Activated T-helper 1 cell treated with anti-CD3 and anti-CD28 coated beads, Interleukin-12 subunit alpha, Interleukin-12 subunit beta, Interleukin-2, Interleukin-4 antibody, amounts not matched to agents 30 ng/mL and 10 ng/mL and 1 ng/mL, durations not matched to agents 14 hours and 24 hours and 36 hours (primary cell): ENCODE measurements around the gene BAMBI. TPM values are rescaled to one million over a fixed set of nuclear protein-coding genes. Genes with fewer than 3 reads are reported as not detected.
A peak's percentile ranks its signal among the peaks of the same experiment; 100 is the strongest.

Source experiments
- DNase-seq: peaks from one replicate; pipeline ENCODE4 v3.0.0; 2021; ENCODE audit warnings: low spot score
- H3K27ac Mint-ChIP-seq: one replicate; pipeline ENCODE4 v1.8.0; 2021; ENCODE audit warnings: mild to moderate bottlenecking, mixed read lengths
- H3K27me3 Mint-ChIP-seq: one replicate; pipeline ENCODE4 v1.8.0; 2022; ENCODE audit warnings: mild to moderate bottlenecking, moderate library complexity, mixed read lengths; ENCODE audit not compliant: insufficient read depth
- H3K36me3 Mint-ChIP-seq: one replicate; pipeline ENCODE4 v1.8.0; 2021; ENCODE audit warnings: low read depth, mixed read lengths
- H3K4me1 Mint-ChIP-seq: one replicate; pipeline ENCODE4 v1.8.0; 2021; ENCODE audit warnings: low read depth, mixed read lengths
- H3K4me3 Mint-ChIP-seq: one replicate; pipeline ENCODE4 v1.8.0; 2021; ENCODE audit warnings: mild to moderate bottlenecking, moderate library complexity, mixed read lengths
- H3K9me3 Mint-ChIP-seq: one replicate; pipeline ENCODE4 v1.8.0; 2021; ENCODE audit warnings: mixed read lengths
- intact Hi-C: fragments of 100-400 bp; cut with micrococcal nuclease; formaldehyde crosslinking; loops from one replicate; pipeline ENCODE4 v1.15.1; 2024
- total RNA-seq: library from RNA; stranded (reverse); gene quantifications from 2 replicates; pipeline ENCODE4 v1.2.3, GENCODE V29; 2022

BAMBI gene
- total RNA-seq, 1 donor from 2014 or later, result 0.23 TPM

DNA sequence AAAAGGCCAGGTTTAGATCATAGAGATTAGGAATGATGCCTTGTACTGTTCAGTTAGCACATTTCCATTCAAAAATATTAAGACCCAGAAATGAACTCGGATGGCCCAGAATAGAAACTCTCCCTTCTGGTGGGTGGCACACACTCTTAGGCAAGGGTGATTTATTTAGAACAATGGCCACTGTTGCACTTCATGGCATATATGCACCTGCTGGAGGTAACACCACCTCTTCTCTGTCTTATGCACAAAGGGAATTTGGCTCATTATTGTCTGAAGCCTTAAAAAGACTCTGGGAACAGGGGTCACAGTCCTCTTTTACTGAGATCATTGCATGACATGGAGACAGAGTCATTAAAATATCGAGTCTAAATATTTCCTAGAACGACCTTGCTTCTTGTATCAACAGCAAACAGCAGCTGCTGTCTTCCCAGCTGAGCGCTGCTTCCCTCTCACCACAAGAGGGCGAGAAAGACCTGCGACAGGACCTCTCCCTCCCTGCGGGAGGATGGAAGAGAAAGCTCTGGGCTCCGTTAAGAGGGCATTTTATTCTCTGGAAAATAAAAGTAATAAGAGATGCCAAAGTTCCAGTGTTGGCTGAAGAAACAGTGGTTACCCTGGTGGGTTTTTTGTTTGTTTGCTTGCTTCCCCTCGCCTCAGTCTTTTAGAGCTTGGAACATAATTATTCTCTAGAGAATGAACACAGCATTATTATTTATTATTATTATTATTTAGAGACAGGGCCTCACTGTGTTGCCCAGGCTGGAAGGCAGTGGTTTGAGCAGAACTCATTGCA lies 13.5 kb upstream of the BAMBI start:
- no peak overlapping the region for H3K27ac Mint-ChIP-seq
- intact Hi-C loops, result loop anchor here (1.0 to 10.0 kb wide), 6 partner anchors 35 to 729 kb away; no protein-coding TSS in a partner anchor
- peak; percentile 44 for DNase-seq
- H3K27me3 Mint-ChIP-seq, result peaks cover 39% of the 10 kb centered on the region
- H3K4me1 Mint-ChIP-seq, result peaks cover 8% of the 10 kb centered on the region
- no peaks in the 10 kb centered on the region for H3K9me3 Mint-ChIP-seq
- no peaks in the 10 kb centered on the region for H3K36me3 Mint-ChIP-seq
- H3K4me3 Mint-ChIP-seq, result no peak overlapping the region

- no peaks in the 10 kb centered on the region for H3K9me3 Mint-ChIP-seq
- H3K27me3 Mint-ChIP-seq, result peaks cover 45% of the 10 kb centered on the region
- intact Hi-C loops, result loop anchor here (1.0 to 10.0 kb wide), 5 partner anchors 223 to 728 kb away; no protein-coding TSS in a partner anchor
- peaks cover 14% of the 10 kb centered on the region for H3K4me1 Mint-ChIP-seq
- H3K27ac Mint-ChIP-seq, result no peak overlapping the region
- DNase-seq, result no peak
- no peak overlapping the region for H3K4me3 Mint-ChIP-seq
- no peaks in the 10 kb centered on the region for H3K36me3 Mint-ChIP-seq
Observed at GRCh38 chr10:28664369-28664740, 13.0 kb upstream of the BAMBI start.

DNA sequence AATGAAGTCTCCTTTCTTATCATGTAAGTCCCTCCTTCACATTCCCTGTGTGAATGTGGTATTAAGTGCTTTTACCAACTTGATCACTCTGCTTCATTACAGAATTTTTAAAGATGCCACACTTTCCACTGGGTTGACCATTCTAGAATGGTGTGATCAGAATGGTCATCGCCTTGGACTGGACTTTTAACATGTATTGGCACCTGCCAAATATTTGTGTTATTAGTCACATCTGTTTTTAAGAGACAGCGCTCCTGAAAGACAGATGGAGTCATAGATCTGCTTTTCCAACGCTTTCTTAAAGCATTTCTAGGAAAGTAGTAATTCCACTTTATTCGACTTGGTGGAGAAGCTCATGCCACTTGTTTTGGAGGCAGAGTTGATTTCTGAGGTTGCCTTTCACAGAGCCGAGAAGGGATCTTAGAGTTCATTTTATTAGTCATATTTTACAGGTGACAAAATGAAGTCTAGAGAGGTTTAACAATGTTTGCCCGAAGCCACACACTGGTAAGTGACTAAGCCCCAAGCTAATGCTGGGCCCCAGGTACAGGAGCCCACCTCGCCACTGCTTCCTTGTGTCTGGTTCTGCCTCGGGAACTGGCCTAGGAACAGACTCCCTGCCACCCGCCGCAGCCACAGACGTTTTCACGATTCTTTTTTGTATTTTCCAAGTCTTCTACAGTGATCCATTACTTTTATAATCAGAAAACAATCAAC lies 10.4 kb upstream of the BAMBI start:
- intact Hi-C loops, result loop anchor here (10.0 kb wide), 1 partner anchor 468 kb away; no protein-coding TSS in a partner anchor
- H3K9me3 Mint-ChIP-seq, result no peaks in the 10 kb centered on the region
- no peak for DNase-seq

DNA sequence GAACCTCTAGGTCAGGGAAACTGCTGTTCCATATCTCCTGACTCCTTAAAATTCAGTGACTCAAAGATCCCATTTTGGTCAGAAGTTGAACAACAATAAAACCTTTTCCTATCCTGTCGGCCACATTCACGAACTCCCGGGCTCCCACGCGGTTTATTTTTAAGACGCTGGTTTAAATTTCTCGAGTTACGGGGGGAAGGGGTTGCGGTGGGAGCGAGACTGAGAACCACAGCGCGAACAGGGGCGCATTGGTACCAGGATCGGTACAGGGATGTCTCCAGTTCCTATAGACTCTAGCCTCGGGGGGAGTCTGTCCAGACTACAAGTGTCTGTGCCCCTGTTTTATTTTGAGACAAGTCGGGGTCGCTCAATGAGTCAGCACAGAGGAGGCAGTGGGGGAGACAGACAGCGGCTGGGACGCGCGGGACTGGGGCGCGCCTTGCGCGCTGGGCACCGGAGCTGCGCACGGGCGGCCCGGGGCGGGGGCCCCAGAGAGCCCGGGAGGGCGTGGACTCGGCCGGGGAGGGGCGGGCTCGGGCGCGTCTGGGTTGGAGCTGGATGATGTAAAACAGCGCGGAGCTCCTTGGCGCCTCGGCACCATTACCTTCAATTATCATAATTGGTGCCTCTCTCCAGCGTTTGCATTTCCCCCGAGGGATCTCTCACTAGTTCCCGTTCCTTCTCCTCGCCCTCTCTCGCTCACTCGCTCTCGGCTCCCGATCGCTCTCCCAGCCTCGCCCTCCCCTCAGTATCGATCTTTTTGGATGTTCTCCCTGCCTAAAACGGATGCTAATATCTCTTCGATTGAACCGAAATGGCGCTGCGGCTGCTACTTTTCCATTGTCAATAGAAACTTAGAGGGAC lies 8.7 kb upstream of the BAMBI start:
- Mint-ChIP-seq H3K9me3 (no peaks in the 10 kb centered on the region), H3K4me1 (peaks cover 16% of the 10 kb centered on the region), H3K27me3 (peaks cover 67% of the 10 kb centered on the region)

More for the DNA sequence above, 10.4 kb upstream of the BAMBI start:
- no peak overlapping the region for H3K4me3 Mint-ChIP-seq
- H3K4me1 Mint-ChIP-seq, result peaks cover 16% of the 10 kb centered on the region
- peaks cover 55% of the 10 kb centered on the region for H3K27me3 Mint-ChIP-seq
- no peaks in the 10 kb centered on the region for H3K36me3 Mint-ChIP-seq
- no peak overlapping the region for H3K27ac Mint-ChIP-seq

DNA sequence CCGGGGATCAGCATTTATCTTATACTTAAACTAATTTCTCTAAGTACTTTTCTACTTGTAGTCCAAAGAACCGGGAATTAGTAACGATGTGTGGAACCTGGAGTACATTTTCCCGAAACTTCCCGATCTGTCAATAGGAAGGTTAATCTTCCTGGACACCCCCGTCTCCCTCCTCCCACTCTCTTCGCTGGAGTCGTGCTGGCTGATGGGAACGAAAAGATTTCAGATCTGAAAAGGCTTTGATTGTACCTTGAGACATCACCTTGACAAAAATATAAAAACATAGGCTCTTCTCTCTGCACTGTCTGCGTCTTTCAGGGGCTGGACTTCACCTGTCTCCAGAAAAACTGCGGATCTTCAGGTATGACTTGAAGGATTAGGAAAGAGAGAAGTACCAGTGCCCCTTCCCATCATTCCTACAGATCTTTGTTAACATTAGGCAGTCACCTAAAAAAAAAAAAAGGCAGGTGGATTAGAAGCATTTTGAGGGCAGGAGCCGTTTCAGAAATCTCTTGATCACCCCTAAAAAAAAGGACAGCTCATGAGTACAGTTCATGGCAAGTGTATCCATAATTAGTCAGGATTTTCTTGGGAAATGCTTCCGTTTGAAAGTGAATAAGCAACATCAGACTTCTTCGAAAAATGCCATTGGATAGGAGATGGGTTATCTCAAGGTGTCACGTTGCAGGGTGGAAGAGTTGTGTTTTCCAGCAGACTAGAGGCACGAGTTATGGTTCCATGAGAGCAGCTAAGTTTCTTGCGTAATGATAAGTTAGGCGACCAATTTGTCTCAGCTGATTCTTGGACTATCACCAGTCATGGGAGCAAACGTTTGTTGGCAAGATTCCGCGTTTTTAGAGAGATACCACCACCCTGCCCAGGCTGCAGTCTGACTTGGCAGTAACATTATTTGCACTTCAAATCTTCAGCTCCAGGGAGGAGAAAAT lies 7.8 kb upstream of the BAMBI start:
- DNase-seq, result no peak
- no peak overlapping the region for H3K27ac Mint-ChIP-seq
- peak overlapping the region; percentile 80 for H3K4me3 Mint-ChIP-seq
- H3K4me1 Mint-ChIP-seq, result peaks cover 16% of the 10 kb centered on the region
- peaks cover 69% of the 10 kb centered on the region for H3K27me3 Mint-ChIP-seq
- no peaks in the 10 kb centered on the region for H3K9me3 Mint-ChIP-seq
- intact Hi-C loops, result loop anchor here (10.0 kb wide), 1 partner anchor 465 kb away; no protein-coding TSS in a partner anchor
- no peaks in the 10 kb centered on the region for H3K36me3 Mint-ChIP-seq

More for the DNA sequence above, 8.7 kb upstream of the BAMBI start:
- DNase-seq, result peak; percentile 29
- Mint-ChIP-seq H3K4me3 (peak overlapping the region; percentile 80), H3K27ac (no peak overlapping the region), H3K36me3 (no peaks in the 10 kb centered on the region)
- intact Hi-C loops, result loop anchor here (10.0 kb wide), 1 partner anchor 466 kb away; no protein-coding TSS in a partner anchor

DNA sequence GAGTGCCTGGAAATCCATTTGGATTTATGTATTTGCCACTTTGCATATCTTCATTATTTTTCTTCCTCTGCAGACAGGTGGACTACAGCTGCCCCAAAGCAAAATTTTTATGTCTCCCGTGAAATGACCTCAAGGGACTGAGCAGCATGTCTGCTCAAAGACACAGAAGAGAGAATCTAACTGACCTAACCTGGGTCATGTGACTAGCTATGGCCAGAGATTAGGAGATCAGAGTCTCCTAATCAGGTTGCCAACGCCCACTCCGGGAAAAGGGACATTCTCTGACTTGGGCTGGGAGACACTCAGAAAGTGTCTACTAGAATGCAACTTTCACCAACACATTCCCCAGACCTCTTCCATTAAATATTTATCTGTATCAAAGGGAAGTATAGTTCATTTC lies 2.5 kb upstream of the BAMBI start:
- H3K9me3 Mint-ChIP-seq, result no peaks in the 10 kb centered on the region
- no peaks in the 10 kb centered on the region for H3K36me3 Mint-ChIP-seq
- H3K4me3 Mint-ChIP-seq, result no peak overlapping the region
- peaks cover 63% of the 10 kb centered on the region for H3K27me3 Mint-ChIP-seq
- DNase-seq, result no peak
- no peak overlapping the region for H3K27ac Mint-ChIP-seq
- intact Hi-C loops, result loop anchor here (5.0 kb wide), 4 partner anchors 213 to 497 kb away; partner anchors contain the start of gene MPP7
- peaks cover 16% of the 10 kb centered on the region for H3K4me1 Mint-ChIP-seq

DNA sequence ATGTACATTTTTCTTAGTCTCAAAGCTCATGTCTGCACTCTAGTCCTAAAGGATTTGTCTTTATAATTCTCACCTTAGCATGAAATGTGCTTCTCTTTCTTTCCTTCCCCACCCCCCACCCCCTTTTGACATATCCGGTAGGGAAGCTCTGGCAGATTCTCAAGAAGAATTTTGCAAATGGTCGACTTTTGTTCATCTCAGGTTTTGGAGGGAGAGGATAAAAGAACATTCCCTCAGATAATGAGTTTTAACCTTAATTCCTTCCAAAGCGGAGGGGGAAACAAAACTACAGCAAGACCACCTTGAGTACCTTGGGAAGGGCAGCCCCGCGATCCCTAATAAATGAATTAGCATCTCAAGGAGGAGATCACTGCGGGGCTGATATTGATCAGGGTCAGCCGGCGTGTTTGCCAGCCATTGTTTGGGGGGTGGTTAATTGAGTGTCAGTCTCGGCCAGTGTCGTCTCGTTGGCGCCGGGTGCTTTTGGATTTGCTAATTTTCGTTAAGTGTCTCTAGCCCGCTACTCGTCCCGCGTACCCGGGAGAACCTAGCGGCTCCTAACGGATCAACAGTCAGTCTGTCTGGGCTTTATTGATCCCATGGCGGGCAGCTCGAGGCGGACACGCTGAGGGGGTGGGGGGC lies 874 bp upstream of the BAMBI start:
- intact Hi-C loops, result loop anchor here (2.0 to 5.0 kb wide), 6 partner anchors 211 to 628 kb away; partner anchors contain the start of gene MPP7
- H3K9me3 Mint-ChIP-seq, result no peaks in the 10 kb centered on the region
- DNase-seq, result no peak
- H3K4me1 Mint-ChIP-seq, result peaks cover 27% of the 10 kb centered on the region
- no peak overlapping the region for H3K27ac Mint-ChIP-seq
- peaks cover 74% of the 10 kb centered on the region for H3K27me3 Mint-ChIP-seq
- H3K36me3 Mint-ChIP-seq, result peaks cover 3% of the 10 kb centered on the region
- H3K4me3 Mint-ChIP-seq, result peak overlapping the region; percentile 75

- Mint-ChIP-seq H3K27ac (no peak overlapping the region), H3K27me3 (peaks cover 77% of the 10 kb centered on the region), H3K4me3 (peak overlapping the region; percentile 82), H3K4me1 (peaks cover 27% of the 10 kb centered on the region), H3K36me3 (peaks cover 3% of the 10 kb centered on the region), H3K9me3 (no peaks in the 10 kb centered on the region)
- DNase-seq, result peak; percentile 1
- intact Hi-C loops, result loop anchor here (1.0 to 5.0 kb wide), 8 partner anchors 146 to 935 kb away; partner anchors contain the start of gene MPP7
Observed at GRCh38 chr10:28677888-28678686, 766 bp downstream of the BAMBI start.

GRCh38 chr10:28678687-28679457 lies 1.6 kb downstream of the BAMBI start:
- intact Hi-C loops, result loop anchor here (2.0 to 5.0 kb wide), 5 partner anchors 208 to 936 kb away; partner anchors contain the start of gene MPP7
- Mint-ChIP-seq H3K27me3 (peaks cover 71% of the 10 kb centered on the region), H3K27ac (no peak overlapping the region), H3K36me3 (peaks cover 3% of the 10 kb centered on the region), H3K9me3 (no peaks in the 10 kb centered on the region), H3K4me1 (peaks cover 27% of the 10 kb centered on the region), H3K4me3 (peak overlapping the region; percentile 82)
- DNase-seq, result no peak
